Smooth muscle cell (in vitro differentiated cells): ENCODE measurements around the gene ABAT. TPM values are rescaled to one million over a fixed set of nuclear protein-coding genes. Genes with fewer than 3 reads are reported as not detected.

Experiments
- DNase-seq: peaks from one replicate; lab custom pipeline; 2025; ENCODE audit not compliant: unreplicated experiment; lab: John Stamatoyannopoulos, UW
- H2AFZ ChIP-seq: fragments of 200-600 bp; sonication (generic); 2 replicates; pipeline ENCODE4 v1.6.0; 2016; ENCODE audit warnings: antibody characterized with exemption, low read depth, mild to moderate bottlenecking
- H3F3A ChIP-seq: fragments of 200-600 bp; sonication (generic); 2 replicates; pipeline ENCODE4 v1.6.0; 2017; ENCODE audit warnings: antibody characterized with exemption, low read depth
- H3K27ac ChIP-seq: fragments of 200-600 bp; sonication (generic); 2 replicates; pipeline ENCODE4 v1.5.1; 2016; ENCODE audit warnings: low read depth, mild to moderate bottlenecking
- H3K27me3 ChIP-seq: fragments of 200-600 bp; sonication (generic); 2 replicates; pipeline ENCODE4 v1.6.1; 2016; ENCODE audit warnings: low read depth, mild to moderate bottlenecking
- H3K36me3 ChIP-seq: fragments of 200-600 bp; sonication (generic); 2 replicates; pipeline ENCODE4 v1.5.1; 2016; ENCODE audit warnings: low read depth
- H3K4me1 ChIP-seq: fragments of 200-600 bp; sonication (generic); 2 replicates; pipeline ENCODE4 v1.5.1; 2016; ENCODE audit warnings: low read depth
- H3K4me2 ChIP-seq: fragments of 200-600 bp; sonication (generic); 2 replicates; pipeline ENCODE4 v1.6.0; 2016; ENCODE audit warnings: mild to moderate bottlenecking
- H3K4me3 ChIP-seq: fragments of 200-600 bp; sonication (generic); 2 replicates; pipeline ENCODE4 v1.5.1; 2016; ENCODE audit warnings: mild to moderate bottlenecking
- H3K79me2 ChIP-seq: fragments of 200-600 bp; sonication (generic); 2 replicates; pipeline ENCODE4 v1.6.0; 2016; ENCODE audit warnings: low read depth, mild to moderate bottlenecking
- H3K9ac ChIP-seq: fragments of 200-600 bp; sonication (generic); 2 replicates; pipeline ENCODE4 v1.6.0; 2016; ENCODE audit warnings: low read depth
- H3K9me3 ChIP-seq: fragments of 200-600 bp; sonication (generic); replicated peaks from 2 replicates; pipeline ENCODE4 v1.5.1; 2016; ENCODE audit warnings: low read depth
- H4K20me1 ChIP-seq: fragments of 200-600 bp; sonication (generic); 2 replicates; pipeline ENCODE4 v1.6.0; 2016; ENCODE audit warnings: low read depth
- WGBS: methylation state at CpG from one replicate; pipeline ENCODE4 v1.1.7; 2016; ENCODE audit warnings: low lambda C conversion rate; 5-methylcytosine and 5-hydroxymethylcytosine counted together
- polyA plus RNA-seq: library from polyadenylated mRNA; unstranded; fragments of >200 nt; fragmentation: Nextera tagmentation; extraction: Ambion mirVana; gene quantifications from 2 replicates; pipeline ENCODE4 v1.2.1, GENCODE V29; 2016
- total RNA-seq: library from RNA; depleted of rRNA; stranded (reverse); fragments of >200 nt; gene quantifications from 2 replicates; pipeline ENCODE4 v1.2.3, GENCODE V29; 2014
- TF ChIP-seq, protein P1 (sequence below): fragments of 200-600 bp; sonication (generic); IDR thresholded peaks from 2 replicates; pipeline ENCODE4 v1.5.1; 2017; ENCODE audit warnings: borderline replicate concordance, mild to moderate bottlenecking, antibody characterized with exemption; ENCODE audit not compliant: insufficient read depth, poor library complexity, severe bottlenecking

The ABAT gene
- total and polyA plus RNA-seq, 2 experiments from 2014 or later: 9.2 to 11.3 TPM

DNA sequence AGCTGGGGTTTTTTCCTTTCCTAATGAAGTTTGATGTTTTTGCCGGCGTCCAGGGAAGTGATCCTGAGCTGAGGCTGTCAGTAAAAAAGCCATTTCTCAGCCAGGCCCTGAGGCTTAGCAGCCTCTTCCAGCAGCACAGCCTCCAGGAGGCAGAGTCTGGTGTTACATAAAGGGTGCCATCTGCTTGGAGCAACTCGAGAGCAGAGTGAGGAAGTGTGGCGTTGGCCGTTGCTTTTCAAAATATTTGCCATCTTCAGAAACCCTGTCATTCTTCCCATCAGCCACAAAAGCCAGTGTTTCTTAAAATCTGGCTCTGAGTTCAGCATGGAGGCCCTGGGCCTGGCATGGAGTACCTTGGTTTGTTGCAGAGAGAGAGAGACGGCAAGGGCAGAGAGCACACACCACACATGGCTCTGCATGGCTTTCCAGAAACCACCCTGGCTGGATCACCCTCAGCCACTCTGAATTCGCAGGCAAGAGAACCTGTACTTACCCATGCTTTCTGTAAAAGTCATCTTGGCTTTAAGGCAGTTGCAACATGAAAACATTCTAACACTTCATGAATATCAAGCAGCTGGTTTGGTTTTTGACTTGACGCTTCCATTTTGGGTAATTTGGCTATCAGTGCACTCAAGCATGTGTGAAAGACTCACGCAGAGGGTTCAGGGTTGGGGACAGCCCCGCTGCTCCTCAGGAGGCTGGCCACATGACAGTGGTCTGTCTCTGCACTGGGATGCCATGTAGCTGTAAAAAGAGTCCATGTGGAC lies 144.3 kb downstream of the ABAT start:
- Histone ChIP-seq H3K36me3 (peaks cover 21% of the 10 kb centered on the region), H3K9me3 (no peaks in the 10 kb centered on the region), H3K9ac (no peak overlapping the region), H3K4me3 (no peak overlapping the region), H2AFZ (no peak overlapping the region), H3F3A (peaks cover 5% of the 10 kb centered on the region), H4K20me1 (peaks cover 97% of the 10 kb centered on the region), H3K79me2 (peaks cover 19% of the 10 kb centered on the region), H3K4me2 (no peak overlapping the region), H3K4me1 (no peaks in the 10 kb centered on the region), H3K27me3 (no peaks in the 10 kb centered on the region), H3K27ac (no peak overlapping the region)
- 84% methylated on average over 10 of the region's 10 CpGs for WGBS
- no peak for DNase-seq
- TF ChIP-seq, protein P1, sequence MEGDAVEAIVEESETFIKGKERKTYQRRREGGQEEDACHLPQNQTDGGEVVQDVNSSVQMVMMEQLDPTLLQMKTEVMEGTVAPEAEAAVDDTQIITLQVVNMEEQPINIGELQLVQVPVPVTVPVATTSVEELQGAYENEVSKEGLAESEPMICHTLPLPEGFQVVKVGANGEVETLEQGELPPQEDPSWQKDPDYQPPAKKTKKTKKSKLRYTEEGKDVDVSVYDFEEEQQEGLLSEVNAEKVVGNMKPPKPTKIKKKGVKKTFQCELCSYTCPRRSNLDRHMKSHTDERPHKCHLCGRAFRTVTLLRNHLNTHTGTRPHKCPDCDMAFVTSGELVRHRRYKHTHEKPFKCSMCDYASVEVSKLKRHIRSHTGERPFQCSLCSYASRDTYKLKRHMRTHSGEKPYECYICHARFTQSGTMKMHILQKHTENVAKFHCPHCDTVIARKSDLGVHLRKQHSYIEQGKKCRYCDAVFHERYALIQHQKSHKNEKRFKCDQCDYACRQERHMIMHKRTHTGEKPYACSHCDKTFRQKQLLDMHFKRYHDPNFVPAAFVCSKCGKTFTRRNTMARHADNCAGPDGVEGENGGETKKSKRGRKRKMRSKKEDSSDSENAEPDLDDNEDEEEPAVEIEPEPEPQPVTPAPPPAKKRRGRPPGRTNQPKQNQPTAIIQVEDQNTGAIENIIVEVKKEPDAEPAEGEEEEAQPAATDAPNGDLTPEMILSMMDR: no peak

DNA sequence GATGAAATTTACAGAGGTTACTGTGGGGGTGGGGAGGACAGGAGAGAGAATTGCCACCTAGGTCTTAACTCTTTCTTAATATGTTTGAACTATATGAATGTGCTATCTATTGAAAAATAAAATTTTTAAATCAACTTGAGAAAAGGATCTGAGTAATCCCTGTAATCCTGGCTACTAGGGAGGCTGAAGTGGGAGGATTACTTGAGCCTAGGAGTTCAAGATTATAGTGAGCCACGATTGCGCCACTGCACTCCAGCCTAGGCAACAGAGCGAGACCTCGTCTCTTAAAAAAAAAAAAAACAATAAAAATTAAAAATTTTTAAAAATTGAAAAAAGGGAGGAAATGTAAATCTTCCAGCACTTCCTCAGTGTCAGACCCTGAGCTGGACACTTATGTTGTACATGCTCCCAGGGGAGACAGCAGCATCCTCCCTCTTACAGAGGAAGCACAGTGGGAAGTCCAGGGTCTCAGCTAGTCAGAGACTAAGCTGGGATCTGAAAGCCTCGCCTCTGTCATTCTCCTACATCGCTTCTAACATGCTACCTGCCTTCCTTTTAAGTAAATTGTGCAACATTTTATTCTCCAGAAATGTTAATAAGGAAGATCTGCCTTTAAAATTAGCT lies 145.1 kb downstream of the ABAT start:
- Histone ChIP-seq H4K20me1 (peaks cover 99% of the 10 kb centered on the region), H3K27ac (no peak overlapping the region), H3K27me3 (no peaks in the 10 kb centered on the region), H3K4me3 (no peak overlapping the region), H2AFZ (no peak overlapping the region), H3K4me1 (no peaks in the 10 kb centered on the region), H3F3A (peaks cover 5% of the 10 kb centered on the region), H3K9me3 (no peaks in the 10 kb centered on the region), H3K36me3 (peaks cover 21% of the 10 kb centered on the region), H3K9ac (no peak overlapping the region), H3K79me2 (peaks cover 19% of the 10 kb centered on the region), H3K4me2 (no peak overlapping the region)
- 66% methylated on average over 6 of the region's 6 CpGs for WGBS
- no peak for DNase-seq
- TF ChIP-seq, protein P1: no peak

DNA sequence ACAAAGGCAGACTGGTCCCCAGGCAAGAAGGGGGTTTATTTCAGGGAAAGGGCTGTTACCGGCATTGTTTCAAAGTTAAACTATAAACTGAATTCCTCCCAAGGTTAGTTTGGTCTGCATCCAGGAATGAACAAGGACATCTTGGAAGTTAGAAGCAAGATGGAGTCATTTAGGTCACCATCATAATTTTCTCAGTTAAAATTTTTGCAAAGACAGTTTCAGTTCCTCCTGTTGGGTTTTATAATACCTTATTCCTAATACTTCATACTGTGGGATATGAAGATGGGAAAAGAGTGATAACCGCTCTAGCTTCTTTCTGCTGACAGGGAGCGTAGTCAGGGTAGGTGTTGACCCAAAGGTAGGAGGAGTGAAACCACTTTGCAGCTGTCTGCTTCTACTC lies 148.0 kb downstream of the ABAT start:
- H3K9me3 ChIP-seq: no peaks in the 10 kb centered on the region
- no peak overlapping the region for H3K9ac ChIP-seq
- H3F3A ChIP-seq: no peaks in the 10 kb centered on the region
- no peak overlapping the region for H2AFZ ChIP-seq
- H3K27ac ChIP-seq: no peak overlapping the region
- no peak overlapping the region for H3K4me2 ChIP-seq
- H3K4me3 ChIP-seq: no peak overlapping the region
- WGBS: 98% methylated on average over 3 of the region's 3 CpGs
- TF ChIP-seq, protein P1: no peak
- no peak for DNase-seq
- no peaks in the 10 kb centered on the region for H3K4me1 ChIP-seq
- peaks cover 10% of the 10 kb centered on the region for H3K36me3 ChIP-seq
- no peaks in the 10 kb centered on the region for H3K27me3 ChIP-seq
- peaks cover 92% of the 10 kb centered on the region for H4K20me1 ChIP-seq
- peaks cover 19% of the 10 kb centered on the region for H3K79me2 ChIP-seq
